Peyer's patch (tissue), 4 donors: ENCODE results near the gene SIRT2.

Source experiments
- POLR2A ChIP-seq, 2 donors: fragments of 450-650 bp; IDR thresholded peaks; one replicate each; pipeline ENCODE4 v1.5.1; 2017; ENCODE audit warnings: antibody characterized with exemption in 2 of 2, mild to moderate bottlenecking in 2 of 2, moderate library complexity in 2 of 2
- TF ChIP-seq, protein P1 (sequence below), 6 experiments: fragments of 450-650 bp in 4 of 6; fragments of 200-600 bp in 2 of 6; sonication (generic) in 1 of 6; IDR thresholded peaks; one replicate each; pipeline ENCODE4 v1.5.1; 2017 to 2019; ENCODE audit warnings: antibody characterized with exemption in 6 of 6, mild to moderate bottlenecking in 3 of 6, moderate library complexity in 1 of 6

DNA sequence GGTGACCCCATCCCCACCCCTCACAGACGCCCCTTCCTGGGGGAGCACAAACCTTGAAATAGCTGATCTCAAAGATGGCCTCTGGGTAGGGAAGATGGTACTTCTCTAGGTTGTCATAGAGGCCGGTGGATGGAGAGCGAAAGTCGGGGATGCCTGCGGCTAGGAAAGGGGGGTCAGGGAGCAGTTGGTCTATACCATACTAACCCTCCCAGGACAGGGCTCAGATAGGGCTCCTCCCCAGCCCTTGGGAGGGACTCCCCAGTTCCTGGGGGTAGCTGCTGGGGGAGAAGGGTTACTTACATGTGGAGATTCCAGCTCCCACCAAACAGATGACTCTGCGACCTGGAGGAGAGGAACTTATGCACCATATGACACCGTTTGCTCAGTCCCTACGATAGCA lies 9.6 kb downstream of the SIRT2 start:
- no peak for TF ChIP-seq POLR2A (IDR thresholded peaks at IDR 0.05)
- TF ChIP-seq, protein P1, sequence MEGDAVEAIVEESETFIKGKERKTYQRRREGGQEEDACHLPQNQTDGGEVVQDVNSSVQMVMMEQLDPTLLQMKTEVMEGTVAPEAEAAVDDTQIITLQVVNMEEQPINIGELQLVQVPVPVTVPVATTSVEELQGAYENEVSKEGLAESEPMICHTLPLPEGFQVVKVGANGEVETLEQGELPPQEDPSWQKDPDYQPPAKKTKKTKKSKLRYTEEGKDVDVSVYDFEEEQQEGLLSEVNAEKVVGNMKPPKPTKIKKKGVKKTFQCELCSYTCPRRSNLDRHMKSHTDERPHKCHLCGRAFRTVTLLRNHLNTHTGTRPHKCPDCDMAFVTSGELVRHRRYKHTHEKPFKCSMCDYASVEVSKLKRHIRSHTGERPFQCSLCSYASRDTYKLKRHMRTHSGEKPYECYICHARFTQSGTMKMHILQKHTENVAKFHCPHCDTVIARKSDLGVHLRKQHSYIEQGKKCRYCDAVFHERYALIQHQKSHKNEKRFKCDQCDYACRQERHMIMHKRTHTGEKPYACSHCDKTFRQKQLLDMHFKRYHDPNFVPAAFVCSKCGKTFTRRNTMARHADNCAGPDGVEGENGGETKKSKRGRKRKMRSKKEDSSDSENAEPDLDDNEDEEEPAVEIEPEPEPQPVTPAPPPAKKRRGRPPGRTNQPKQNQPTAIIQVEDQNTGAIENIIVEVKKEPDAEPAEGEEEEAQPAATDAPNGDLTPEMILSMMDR (IDR thresholded peaks at IDR 0.05), result no peak
